HG02588 (cell line): ENCODE data around the gene PNCK.
A peak's percentile ranks its signal among the peaks of the same experiment; 100 is the strongest.
"Not testable (repeated sequence)": the region's sequence is repeated elsewhere in the genome, so short reads cannot be mapped to it uniquely, and the experiment has no call there.

ENCODE experiments used
- ATAC-seq: cut with Tn5 transposase; IDR thresholded peaks from one replicate; pipeline ENCODE4 v1.9.1; 2021; ENCODE audit warnings: mild to moderate bottlenecking, moderate library complexity; ENCODE audit not compliant: unreplicated experiment

The PNCK gene

GRCh38 chrX:153686711-153687110 is 13.1 kb upstream of the PNCK start:
- ATAC-seq: no peak

GRCh38 chrX:153685751-153686696 is 12.4 kb upstream of the PNCK start:
- ATAC-seq: no peak

GRCh38 chrX:153685156-153685536 is 11.5 kb upstream of the PNCK start:
- ATAC-seq: no peak

GRCh38 chrX:153684467-153685155 is 11.0 kb upstream of the PNCK start:
- ATAC-seq: no peak

- not testable (repeated sequence) for ATAC-seq
Observed at GRCh38 chrX:153683486-153683885, 9.9 kb upstream of the PNCK start.

- ATAC-seq: no peak
Observed at GRCh38 chrX:153681175-153681574, 7.6 kb upstream of the PNCK start.

- ATAC-seq: no peak
Observed at GRCh38 chrX:153674219-153674851, 722 bp upstream of the PNCK start.

GRCh38 chrX:153672531-153673427 is 834 bp downstream of the PNCK start:
- no peak for ATAC-seq

GRCh38 chrX:153671589-153672530 is 1.8 kb downstream of the PNCK start:
- no peak for ATAC-seq

GRCh38 chrX:153670748-153671588 is 2.6 kb downstream of the PNCK start:
- ATAC-seq: no peak

- no peak for ATAC-seq
Observed at GRCh38 chrX:153669901-153670731, 3.5 kb downstream of the PNCK start.

- ATAC-seq: no peak
Observed at GRCh38 chrX:153669174-153669890, 4.3 kb downstream of the PNCK start.

- ATAC-seq: no peak
Observed at GRCh38 chrX:153668423-153669173, 5.0 kb downstream of the PNCK start.

- peak; percentile 53 for ATAC-seq
Observed at GRCh38 chrX:153667956-153668396, 5.6 kb downstream of the PNCK start.

- no peak for ATAC-seq
Observed at GRCh38 chrX:153667281-153667955, 6.2 kb downstream of the PNCK start.
